Endothelial cell of umbilical vein (primary cell): ENCODE measurements around the gene ELMOD3. TPM values are rescaled to one million over a fixed set of nuclear protein-coding genes. Genes with fewer than 3 reads are reported as not detected.

Experiments used
- BruUV-seq: library from RNA; stranded (reverse); fragments of 400-500 nt; replicated peaks from 2 replicates; lab custom pipeline; 2021; lab: Mats Ljungman, UMichigan
- CTCF ChIA-PET: fragments of 300-600, 350-600 bp; sonication (Branson Sonifier 250); formaldehyde crosslinking; loops from one replicate; lab custom pipeline; 2021; ENCODE audit warnings: antibody characterized with exemption, inconsistent platforms; lab: Charles Lee
- POLR2A ChIA-PET: fragments of 300-600, 350-600 bp; sonication (Branson Sonifier 250); formaldehyde crosslinking; loops from one replicate; lab custom pipeline; 2021; ENCODE audit warnings: antibody characterized with exemption, inconsistent platforms; lab: Charles Lee
- DNase-seq: peaks from one replicate; pipeline ENCODE4 v3.0.0-alpha.2; 2011; ENCODE audit warnings: low read depth, low spot score
- FAIRE-seq: peaks from 2 replicates; lab custom pipeline; 2011; peaks lifted over from hg19 to GRCh38; lab: Jason Lieb, UNC
- H2AFZ ChIP-seq: 2 replicates; pipeline ENCODE4 v1.6.0; 2012; ENCODE audit warnings: low read depth, low read length, control low read depth, inconsistent platforms
- H3K27ac ChIP-seq: 2 replicates; pipeline ENCODE4 v1.5.1; 2011; ENCODE audit warnings: low read depth, mild to moderate bottlenecking, control low read depth, low read length, moderate library complexity; ENCODE audit not compliant: insufficient read depth
- H3K27me3 ChIP-seq, 2 experiments: 2 replicates each; pipeline versions ENCODE4 v1.6.0 to v1.6.1; 2011; ENCODE audit warnings: low read length in 2 of 2, mixed read lengths in 1 of 2; ENCODE audit not compliant: control insufficient read depth in 2 of 2, insufficient read depth in 2 of 2
- H3K36me3 ChIP-seq, 2 experiments: 2 replicates in 1 of 2; 3 replicates in 1 of 2; pipeline ENCODE4 v1.5.1; 2011; ENCODE audit warnings: low read length in 2 of 2, mild to moderate bottlenecking in 1 of 2, moderate library complexity in 1 of 2; ENCODE audit not compliant: control insufficient read depth in 2 of 2, insufficient read depth in 2 of 2; ENCODE audit errors: extremely low read depth in 1 of 2
- H3K4me1 ChIP-seq: 3 replicates; pipeline ENCODE4 v1.5.1; 2011; ENCODE audit warnings: mild to moderate bottlenecking, low read length; ENCODE audit not compliant: control insufficient read depth, insufficient read depth; ENCODE audit errors: extremely low read depth
- H3K4me2 ChIP-seq: 2 replicates; pipeline ENCODE4 v1.6.1; 2011; ENCODE audit warnings: low read length, control low read depth, mixed read lengths; ENCODE audit not compliant: insufficient read depth
- H3K4me3 ChIP-seq, 3 experiments: fragments of 200-600 bp in 1 of 3; sonication (generic), shearing (Covaris generic) in 1 of 3; replicated peaks in 1 of 3; 2 replicates each; pipeline ENCODE4 v1.5.1; 2011 to 2016; ENCODE audit warnings: control low read depth in 3 of 3, low read length in 3 of 3, mild to moderate bottlenecking in 2 of 3, inconsistent platforms in 1 of 3, low read depth in 1 of 3, moderate library complexity in 1 of 3; ENCODE audit not compliant: insufficient read depth in 1 of 3
- H3K79me2 ChIP-seq: 2 replicates; pipeline ENCODE4 v1.6.0; 2012; ENCODE audit warnings: low read length, inconsistent platforms; ENCODE audit not compliant: control insufficient read depth, insufficient read depth
- H3K9ac ChIP-seq: replicated peaks from 2 replicates; pipeline ENCODE3; 2011; ENCODE audit warnings: low read length, control low read depth; ENCODE audit not compliant: insufficient read depth; ENCODE audit errors: extremely low read depth
- H3K9me1 ChIP-seq: replicated peaks from 3 replicates; pipeline ENCODE4 v1.6.0; 2011; ENCODE audit warnings: mild to moderate bottlenecking, low read length; ENCODE audit not compliant: control insufficient read depth, insufficient read depth; ENCODE audit errors: extremely low read depth
- H3K9me3 ChIP-seq: replicated peaks from 2 replicates; pipeline ENCODE4 v1.5.1; 2012; ENCODE audit warnings: low read length, inconsistent platforms; ENCODE audit not compliant: control insufficient read depth, insufficient read depth
- H4K20me1 ChIP-seq: replicated peaks from 2 replicates; pipeline ENCODE3; 2011; ENCODE audit warnings: mild to moderate bottlenecking, low read length; ENCODE audit not compliant: control insufficient read depth, insufficient read depth; ENCODE audit errors: extremely low read depth
- EZH2 ChIP-seq: IDR thresholded peaks from 2 replicates; pipeline ENCODE4 v1.6.1; 2012; ENCODE audit warnings: borderline replicate concordance, low read depth, mild to moderate bottlenecking, moderate library complexity, low read length, inconsistent platforms; ENCODE audit not compliant: severe bottlenecking
- FOS ChIP-seq: IDR thresholded peaks from 2 replicates; pipeline ENCODE4 v1.6.1; 2011; ENCODE audit warnings: mild to moderate bottlenecking, low read length, moderate library complexity, borderline replicate concordance; ENCODE audit not compliant: insufficient read depth
- GATA2 ChIP-seq: IDR thresholded peaks from 2 replicates; pipeline ENCODE4 v1.7.0; 2011; ENCODE audit warnings: low read depth, mild to moderate bottlenecking, moderate library complexity, mixed read lengths, low read length; ENCODE audit not compliant: insufficient read length, insufficient read depth
- JUN ChIP-seq: IDR thresholded peaks from 2 replicates; pipeline ENCODE4 v1.6.1; 2011; ENCODE audit warnings: borderline replicate concordance, low read depth; ENCODE audit not compliant: insufficient read length, insufficient read depth
- MAX ChIP-seq: IDR thresholded peaks from 2 replicates; pipeline ENCODE4 v1.6.1; 2011; ENCODE audit not compliant: insufficient read depth, insufficient read length
- MYC ChIP-seq: IDR thresholded peaks from one replicate; pipeline ENCODE4 v1.6.1; 2011; ENCODE audit warnings: mild to moderate bottlenecking, low read depth, low read length
- POLR2A ChIP-seq: IDR thresholded peaks from 2 replicates; pipeline ENCODE4 v1.6.1; 2012; ENCODE audit warnings: low read depth, mild to moderate bottlenecking, control low read depth, low read length
- POLR2AphosphoS5 ChIP-seq: IDR thresholded peaks from 2 replicates; pipeline ENCODE4 v1.6.1; 2012; ENCODE audit warnings: low read depth, mild to moderate bottlenecking, control low read depth, low read length, moderate library complexity; ENCODE audit not compliant: insufficient read depth
- dilution Hi-C: fragments of 300-500 bp; cut with MboI; formaldehyde crosslinking; loops from one replicate; pipeline ENCODE4 v1.15.0; 2019; ENCODE audit warnings: low sequenced_read_pairs; ENCODE audit not compliant: extremely low pct_ligation_motif_present
- intact Hi-C: fragments of 100-400 bp; cut with micrococcal nuclease; formaldehyde crosslinking; loops from one replicate; pipeline ENCODE4 v1.10.0; 2022
- polyA plus RNA-seq, 4 experiments: library from polyadenylated mRNA; depleted of rRNA in 3 of 4; stranded (reverse) in 3 of 4; unstranded in 1 of 4; fragments of >200 nt; gene quantifications; 2 replicates each; pipeline versions ENCODE4 v1.2.1 to v1.2.3, GENCODE V29; 2011 to 2012; ENCODE audit warnings: missing spikeins in 1 of 4
- total RNA-seq: library from RNA; stranded (reverse); gene quantifications from 2 replicates; pipeline ENCODE4 v1.2.3, GENCODE V29; 2021
- TF ChIP-seq, protein P1 (sequence below), 2 donors: IDR thresholded peaks; 1 replicate in 1 of 2; 2 replicates in 1 of 2; pipeline ENCODE4 v1.5.1; 2011; ENCODE audit warnings: low read length in 2 of 2, mild to moderate bottlenecking in 2 of 2, moderate library complexity in 2 of 2, control low read depth in 1 of 2, inconsistent platforms in 1 of 2, low read depth in 1 of 2; ENCODE audit not compliant: insufficient read depth in 1 of 2; ENCODE audit errors: extremely low read depth in 1 of 2

ELMOD3 gene
- total and polyA plus RNA-seq, 2 donors (not counting 3 experiments of a cell fraction or from before 2014, with no cell fraction given): 12.3 to 22.0 TPM

DNA sequence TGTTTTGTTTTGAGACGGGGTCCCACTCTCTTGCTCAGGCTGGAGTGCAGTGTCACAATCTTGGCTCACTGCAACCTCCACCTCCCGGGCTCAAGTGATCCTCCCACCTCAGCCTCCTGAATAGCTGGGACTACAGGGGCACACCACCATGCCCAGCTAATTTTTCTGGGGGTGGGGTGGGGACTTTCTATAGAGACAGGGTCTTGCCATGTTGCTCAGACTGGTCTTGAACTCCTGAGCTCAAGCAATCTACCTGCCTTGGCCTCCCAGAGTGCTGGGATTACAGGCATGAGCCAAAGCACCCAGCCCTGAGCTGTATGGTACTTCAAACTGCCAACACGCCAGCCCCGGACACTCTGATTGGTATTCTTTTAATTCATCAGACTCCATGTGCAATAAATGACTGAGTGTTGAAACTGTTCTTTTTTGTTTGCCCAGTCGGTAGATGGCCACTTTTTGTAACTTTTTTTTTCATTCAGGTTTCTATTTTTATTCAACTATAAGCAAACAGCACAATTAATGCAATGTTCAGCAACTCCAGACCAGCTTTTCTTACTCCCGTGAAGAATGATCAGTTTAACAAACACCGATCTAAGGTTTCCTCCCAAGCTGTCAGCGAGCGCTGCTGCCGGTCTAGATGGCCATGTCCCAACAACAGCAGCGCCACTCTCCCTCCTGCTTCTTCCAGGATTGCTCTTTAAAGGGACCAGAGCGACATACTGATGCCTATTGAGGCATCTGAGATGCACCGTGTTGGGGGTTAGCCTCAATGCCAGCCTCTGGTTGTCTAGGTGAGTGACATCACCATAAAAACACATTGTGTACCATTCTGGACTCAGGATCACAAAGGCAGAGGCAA is 14.3 kb upstream of the ELMOD3 start:
- H3K36me3 ChIP-seq: peaks cover 2 to 4% of the 10 kb centered on the region in 2 experiments
- H3K4me3 ChIP-seq: no peak overlapping the region
- TF ChIP-seq, protein P1, sequence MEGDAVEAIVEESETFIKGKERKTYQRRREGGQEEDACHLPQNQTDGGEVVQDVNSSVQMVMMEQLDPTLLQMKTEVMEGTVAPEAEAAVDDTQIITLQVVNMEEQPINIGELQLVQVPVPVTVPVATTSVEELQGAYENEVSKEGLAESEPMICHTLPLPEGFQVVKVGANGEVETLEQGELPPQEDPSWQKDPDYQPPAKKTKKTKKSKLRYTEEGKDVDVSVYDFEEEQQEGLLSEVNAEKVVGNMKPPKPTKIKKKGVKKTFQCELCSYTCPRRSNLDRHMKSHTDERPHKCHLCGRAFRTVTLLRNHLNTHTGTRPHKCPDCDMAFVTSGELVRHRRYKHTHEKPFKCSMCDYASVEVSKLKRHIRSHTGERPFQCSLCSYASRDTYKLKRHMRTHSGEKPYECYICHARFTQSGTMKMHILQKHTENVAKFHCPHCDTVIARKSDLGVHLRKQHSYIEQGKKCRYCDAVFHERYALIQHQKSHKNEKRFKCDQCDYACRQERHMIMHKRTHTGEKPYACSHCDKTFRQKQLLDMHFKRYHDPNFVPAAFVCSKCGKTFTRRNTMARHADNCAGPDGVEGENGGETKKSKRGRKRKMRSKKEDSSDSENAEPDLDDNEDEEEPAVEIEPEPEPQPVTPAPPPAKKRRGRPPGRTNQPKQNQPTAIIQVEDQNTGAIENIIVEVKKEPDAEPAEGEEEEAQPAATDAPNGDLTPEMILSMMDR (IDR thresholded peaks at IDR 0.05; ENCODE audit: extremely low read depth in 1 of 2, insufficient read depth in 1 of 2, low read depth in 1 of 2, low read length in 2 of 2): no peak
- TF ChIP-seq MAX: no peak
- TF ChIP-seq GATA2: no peak
- TF ChIP-seq EZH2: no peak
- TF ChIP-seq FOS: no peak
- TF ChIP-seq POLR2A: no peak
- TF ChIP-seq MYC: no peak
- no peak for TF ChIP-seq JUN
- TF ChIP-seq POLR2AphosphoS5: no peak
- no peaks in the 10 kb centered on the region for H3K79me2 ChIP-seq
- intact Hi-C loops (no loop called here), dilution Hi-C loops (no loop called here)
- POLR2A ChIA-PET: interaction anchor here (0.6 kb wide), 1 partner anchor 251 kb away, joined by 3 read pairs; no protein-coding TSS in a partner anchor
- peaks cover 9% of the 10 kb centered on the region in 2 experiments for H3K27me3 ChIP-seq
- BruUV-seq: no TSS peak
- H2AFZ ChIP-seq: no peak overlapping the region
- CTCF ChIA-PET: no interaction called here
- H4K20me1 ChIP-seq: no peaks in the 10 kb centered on the region
- no peak overlapping the region for H3K4me2 ChIP-seq
- FAIRE-seq (no peak), DNase-seq (no peak)
- no peaks in the 10 kb centered on the region for H3K9me3 ChIP-seq
- peaks cover 2% of the 10 kb centered on the region for H3K9me1 ChIP-seq
- no peak overlapping the region for H3K9ac ChIP-seq
- H3K4me1 ChIP-seq: no peaks in the 10 kb centered on the region
- H3K27ac ChIP-seq: no peak overlapping the region
